Retinal pigment epithelial cell (primary cell): ENCODE results near the gene GALNT12.

Experiments used
- DNase-seq: peaks from one replicate; pipeline ENCODE4 v3.0.0-alpha.2; 2010; ENCODE audit warnings: low read depth
- H3K4me3 ChIP-seq: 2 replicates; pipeline ENCODE4 v1.5.1; 2011; ENCODE audit warnings: mild to moderate bottlenecking, low read length, control low read depth, moderate library complexity
- CTCF ChIP-seq: conservative IDR thresholded peaks from 2 replicates; pipeline ENCODE4 v1.5.1; 2011; ENCODE audit warnings: low read depth, low read length, control low read depth, inconsistent platforms

GALNT12 gene

GRCh38 chr9:98890256-98890655 lies 82.8 kb downstream of the GALNT12 start:
- TF ChIP-seq CTCF: no peak
- no peak overlapping the region for H3K4me3 ChIP-seq
- DNase-seq: no peak

GRCh38 chr9:98892288-98892687 lies 84.8 kb downstream of the GALNT12 start:
- no peak for TF ChIP-seq CTCF
- peak; percentile 37 for DNase-seq
- H3K4me3 ChIP-seq: no peak overlapping the region

- no peak overlapping the region for H3K4me3 ChIP-seq
- no peak for TF ChIP-seq CTCF
- DNase-seq: no peak
Measured at GRCh38 chr9:98892690-98893089, 85.2 kb downstream of the GALNT12 start.

- no peak overlapping the region for H3K4me3 ChIP-seq
- DNase-seq: no peak
- no peak for TF ChIP-seq CTCF
Measured at GRCh38 chr9:98894171-98894570, 86.7 kb downstream of the GALNT12 start.

- no peak for TF ChIP-seq CTCF
- DNase-seq: no peak
- no peak overlapping the region for H3K4me3 ChIP-seq
Measured at GRCh38 chr9:98894761-98895160, 87.3 kb downstream of the GALNT12 start.

GRCh38 chr9:98896632-98897031 lies 89.2 kb downstream of the GALNT12 start:
- no peak for TF ChIP-seq CTCF
- no peak overlapping the region for H3K4me3 ChIP-seq
- no peak for DNase-seq

GRCh38 chr9:98897745-98898144 lies 90.3 kb downstream of the GALNT12 start:
- no peak overlapping the region for H3K4me3 ChIP-seq
- peak; percentile 66 for DNase-seq
- TF ChIP-seq CTCF: no peak
